ENCODE measurements around the gene MFF.
"Not testable (repeated sequence)": the region's sequence is repeated elsewhere in the genome, so short reads cannot be mapped to it uniquely, and the experiment has no call there.

The MFF gene

GRCh38 chr2:227335713-227336112 is 10.7 kb downstream of the MFF start:
- DNase-seq (ENCODE audit: low read depth), result no peak

- no peak for DNase-seq (ENCODE audit: low read depth)
Observed at GRCh38 chr2:227337442-227337841, 12.4 kb downstream of the MFF start.

DNA sequence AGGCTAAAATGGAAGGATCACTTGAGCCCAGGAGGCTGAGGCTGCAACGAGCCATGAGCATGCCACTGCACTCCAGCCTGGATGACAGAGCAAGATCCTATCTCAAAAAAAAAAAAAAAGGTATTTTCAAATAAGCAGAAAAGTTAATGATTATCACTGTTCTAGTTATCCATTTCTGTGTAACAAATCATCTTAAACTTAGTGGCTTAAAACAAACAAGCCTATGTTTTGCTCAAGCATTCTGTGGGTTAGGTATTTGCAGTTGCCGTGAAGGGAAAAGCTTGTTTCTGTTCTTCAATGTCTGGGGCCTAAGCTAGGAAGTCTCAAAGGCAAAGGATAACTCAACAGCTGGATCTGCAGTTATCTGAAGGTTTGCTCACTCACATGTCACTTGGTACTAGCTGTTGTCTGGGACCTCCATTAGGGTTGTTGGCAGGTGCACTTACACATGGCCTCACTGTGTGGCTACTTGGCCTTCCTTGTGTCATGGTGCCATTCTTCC is 14.1 kb downstream of the MFF start:
- no peak for DNase-seq (ENCODE audit: low read depth)

GRCh38 chr2:227340106-227340505 is 15.1 kb downstream of the MFF start:
- DNase-seq (ENCODE audit: low read depth), result no peak

GRCh38 chr2:227341553-227341952 is 16.5 kb downstream of the MFF start:
- no peak for DNase-seq (ENCODE audit: low read depth)

DNA sequence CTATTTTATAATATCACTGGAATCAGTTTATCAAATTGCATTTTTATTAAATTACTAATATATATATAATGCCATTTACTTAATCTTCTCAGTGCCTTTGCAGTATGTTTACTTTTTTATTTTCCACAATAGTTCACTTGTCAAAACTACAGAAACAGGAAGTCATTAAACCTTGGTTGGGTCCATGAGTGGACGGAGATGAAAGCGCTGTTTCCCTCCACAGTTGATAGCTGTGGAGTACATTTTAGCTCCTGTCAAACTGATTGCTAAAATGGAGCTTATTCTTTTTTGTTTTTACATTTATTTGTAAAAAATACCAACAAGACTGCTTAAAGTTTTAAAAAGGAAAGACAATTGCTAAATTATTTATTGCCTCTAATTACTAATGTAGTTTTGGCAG is 19.2 kb downstream of the MFF start:
- no peak for DNase-seq (ENCODE audit: low read depth)

DNA sequence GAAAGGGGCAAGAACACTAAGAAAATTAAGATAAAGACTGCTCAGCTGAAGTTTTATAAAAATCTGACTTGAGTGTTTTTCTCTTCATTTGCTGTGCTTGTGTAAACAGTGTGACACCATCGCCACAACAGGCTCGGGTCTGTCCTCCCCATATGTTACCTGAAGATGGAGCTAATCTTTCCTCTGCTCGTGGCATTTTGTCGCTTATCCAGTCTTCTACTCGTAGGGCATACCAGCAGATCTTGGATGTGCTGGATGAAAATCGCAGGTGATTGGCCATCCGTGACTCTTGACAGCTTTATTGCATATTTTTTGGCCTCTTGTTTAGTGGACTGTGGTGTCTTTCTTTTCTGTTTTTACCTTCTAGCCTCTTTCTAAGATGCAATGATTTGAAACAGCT is 22.1 kb downstream of the MFF start:
- DNase-seq (ENCODE audit: low read depth), result no peak

GRCh38 chr2:227348324-227348723 is 23.3 kb downstream of the MFF start:
- DNase-seq (ENCODE audit: low read depth), result no peak

DNA sequence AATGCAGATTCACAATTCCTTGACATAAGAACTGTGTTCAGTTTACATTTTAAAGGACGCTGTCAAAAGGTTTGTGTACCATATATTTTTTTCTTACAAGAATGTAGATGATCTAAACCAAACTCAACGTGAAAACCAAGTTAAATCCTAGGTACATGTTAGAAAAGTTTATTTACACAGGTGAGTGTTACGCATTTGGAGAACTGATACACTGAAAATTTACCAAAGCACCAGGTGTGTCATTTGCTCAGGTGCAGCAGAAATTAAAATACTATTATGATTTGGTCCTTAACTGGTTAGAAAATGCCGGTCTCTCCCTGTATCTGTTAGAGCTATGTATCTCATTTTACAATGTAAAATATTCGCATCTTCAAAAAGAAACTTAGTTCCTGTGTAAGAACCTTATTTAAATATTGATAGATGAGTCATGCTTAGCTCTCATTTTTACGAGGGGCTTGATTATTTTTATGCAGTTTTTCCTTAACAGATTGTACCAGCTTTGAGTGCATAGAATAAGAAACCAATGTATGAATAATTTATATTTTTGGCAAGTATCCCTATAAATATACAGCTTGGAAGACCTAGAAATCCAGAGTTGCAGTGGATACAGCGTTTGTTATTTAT is 25.1 kb downstream of the MFF start:
- DNase-seq (ENCODE audit: low read depth), result no peak

- no peak for DNase-seq (ENCODE audit: low read depth)
Observed at GRCh38 chr2:227351639-227352038, 26.6 kb downstream of the MFF start.

DNA sequence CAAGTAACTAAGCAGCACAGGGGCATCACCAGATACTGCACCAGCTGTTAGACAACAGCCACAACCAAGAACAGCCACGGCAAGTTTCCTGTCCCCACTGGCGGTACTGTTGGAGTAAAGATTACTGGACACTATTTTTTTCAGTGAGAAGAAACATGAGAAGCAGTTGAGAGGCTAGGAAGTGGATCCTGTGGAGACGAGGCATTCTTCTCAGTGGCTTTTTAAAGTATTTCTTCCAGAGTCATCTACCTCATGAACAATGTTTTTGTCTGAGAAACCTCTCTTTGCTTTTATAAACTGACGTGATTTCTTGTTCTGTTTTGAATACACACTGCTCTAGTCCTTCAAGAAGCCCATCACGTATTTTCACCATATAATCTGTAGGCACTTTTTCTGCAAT is 35.3 kb downstream of the MFF start:
- DNase-seq (ENCODE audit: low read depth), result no peak

GRCh38 chr2:227363756-227364155 is 38.7 kb downstream of the MFF start:
- no peak for DNase-seq (ENCODE audit: low read depth)

GRCh38 chr2:227364585-227365263 is 39.7 kb downstream of the MFF start:
- DNase-seq (ENCODE audit: low read depth), result not testable (repeated sequence)

GRCh38 chr2:227365833-227366232 is 40.8 kb downstream of the MFF start:
- DNase-seq (ENCODE audit: low read depth), result no peak

- peak; percentile 58 for DNase-seq (ENCODE audit: low read depth)
Observed at GRCh38 chr2:227366769-227367426, 41.8 kb downstream of the MFF start.

DNA sequence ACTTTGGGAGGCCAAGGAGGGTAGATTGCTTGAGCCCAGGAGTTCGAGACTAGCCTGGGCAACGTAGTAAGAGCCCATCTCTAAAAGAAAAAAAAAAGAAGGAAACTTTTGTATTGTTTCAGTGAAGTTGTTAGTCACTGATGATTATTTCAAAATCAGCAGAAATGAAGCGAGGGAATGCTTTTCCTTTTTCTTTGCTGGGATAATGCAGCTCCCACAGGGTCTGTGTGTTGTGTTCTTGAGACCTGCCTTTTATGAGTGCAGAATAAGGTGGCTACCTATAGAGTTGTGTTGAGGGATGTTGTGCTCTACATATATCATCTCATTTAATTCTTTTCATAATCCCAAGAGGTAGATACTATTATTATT is 42.4 kb downstream of the MFF start:
- no peak for DNase-seq (ENCODE audit: low read depth)

GRCh38 chr2:227368574-227368973 is 43.5 kb downstream of the MFF start:
- no peak for DNase-seq (ENCODE audit: low read depth)

GRCh38 chr2:227370092-227370491 is 45.0 kb downstream of the MFF start:
- no peak for DNase-seq (ENCODE audit: low read depth)

GRCh38 chr2:227370791-227371312 is 45.8 kb downstream of the MFF start:
- DNase-seq (ENCODE audit: low read depth), result no peak

DNA sequence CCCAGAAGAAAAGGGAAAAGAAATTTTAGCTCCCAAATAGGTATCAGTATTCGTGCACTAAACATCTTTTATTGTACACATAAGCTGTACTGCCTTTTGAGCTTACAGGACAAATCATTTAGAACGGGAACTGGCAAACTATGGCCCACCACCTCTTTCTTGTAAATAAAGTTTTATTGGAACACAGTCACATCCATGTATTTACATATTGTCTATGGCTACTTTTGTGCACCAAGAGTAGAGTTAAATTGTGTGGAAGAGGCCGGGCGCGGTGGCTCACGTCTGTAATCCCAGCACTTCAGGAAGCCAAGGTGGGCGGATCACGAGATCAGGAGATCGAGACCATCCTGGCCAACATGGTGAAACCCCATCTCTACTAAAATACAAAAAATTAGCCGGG is 48.3 kb downstream of the MFF start:
- DNase-seq (ENCODE audit: low read depth), result no peak

DNA sequence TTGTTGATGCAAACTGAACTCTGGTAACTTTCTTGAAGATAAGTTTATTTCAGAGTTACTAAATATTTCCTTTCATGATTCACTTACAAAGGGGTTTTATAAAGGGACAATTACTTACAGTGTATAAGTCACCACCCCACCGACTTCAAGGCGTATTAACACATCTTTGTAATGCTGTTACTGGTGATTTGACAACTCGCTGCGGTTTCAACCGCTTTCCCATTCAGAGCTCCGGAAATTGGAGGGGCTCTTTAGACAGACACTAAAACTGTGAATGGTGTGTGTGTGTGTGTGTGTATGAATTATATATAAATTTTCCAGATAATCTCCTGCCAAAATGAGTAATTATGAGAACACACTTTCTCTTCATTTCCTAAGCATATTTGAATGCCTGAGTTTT is 49.1 kb downstream of the MFF start:
- no peak for DNase-seq (ENCODE audit: low read depth)

- DNase-seq (ENCODE audit: low read depth), result no peak
Observed at GRCh38 chr2:227376656-227377396, 51.8 kb downstream of the MFF start.
